Measurements from ENCODE around the gene HDAC7.

Gene HDAC7

GRCh38 chr12:47793015-47793681, 26.6 kb downstream of the HDAC7 start:
- no peak for DNase-seq (ENCODE audit: low read depth)

GRCh38 chr12:47791874-47792273, 27.8 kb downstream of the HDAC7 start:
- DNase-seq (ENCODE audit: low read depth), result no peak

- DNase-seq (ENCODE audit: low read depth), result no peak
These were observed 28.4 kb downstream of the HDAC7 start for GRCh38 chr12:47791351-47791746.

- no peak for DNase-seq (ENCODE audit: low read depth)
These were observed 28.9 kb downstream of the HDAC7 start for GRCh38 chr12:47790676-47791350.

- DNase-seq (ENCODE audit: low read depth), result no peak
These were observed 29.8 kb downstream of the HDAC7 start for GRCh38 chr12:47789712-47790489.

- no peak for DNase-seq (ENCODE audit: low read depth)
These were observed 30.6 kb downstream of the HDAC7 start for GRCh38 chr12:47789141-47789540.

GRCh38 chr12:47787596-47788319, 31.9 kb downstream of the HDAC7 start:
- DNase-seq (ENCODE audit: low read depth), result no peak

- no peak for DNase-seq (ENCODE audit: low read depth)
These were observed 32.9 kb downstream of the HDAC7 start for GRCh38 chr12:47786662-47787280.

- no peak for DNase-seq (ENCODE audit: low read depth)
These were observed 33.6 kb downstream of the HDAC7 start for GRCh38 chr12:47785887-47786661.

GRCh38 chr12:47785036-47785886, 34.4 kb downstream of the HDAC7 start:
- DNase-seq (ENCODE audit: low read depth), result no peak

- no peak for DNase-seq (ENCODE audit: low read depth)
These were observed 35.6 kb downstream of the HDAC7 start for GRCh38 chr12:47783821-47784819.

GRCh38 chr12:47783024-47783755, 36.5 kb downstream of the HDAC7 start:
- no peak for DNase-seq (ENCODE audit: low read depth)

- no peak for DNase-seq (ENCODE audit: low read depth)
These were observed 37.3 kb downstream of the HDAC7 start for GRCh38 chr12:47782372-47782770.

- DNase-seq (ENCODE audit: low read depth), result no peak
These were observed 38.0 kb downstream of the HDAC7 start for GRCh38 chr12:47781479-47782371.

- DNase-seq (ENCODE audit: low read depth), result no peak
These were observed 39.7 kb downstream of the HDAC7 start for GRCh38 chr12:47779943-47780504.

- DNase-seq (ENCODE audit: low read depth), result peak; percentile 75
These were observed 40.3 kb downstream of the HDAC7 start for GRCh38 chr12:47779301-47779942.

Measured in amniotic epithelial cell (primary cell).